Endothelial cell of umbilical vein (primary cell): ENCODE measurements around the gene PPME1. TPM values are rescaled to one million over a fixed set of nuclear protein-coding genes. Genes with fewer than 3 reads are reported as not detected.

ENCODE experiments used
- BruUV-seq: library from RNA; stranded (reverse); fragments of 400-500 nt; replicated peaks from 2 replicates; lab custom pipeline; 2021; lab: Mats Ljungman, UMichigan
- CTCF ChIA-PET: fragments of 300-600, 350-600 bp; sonication (Branson Sonifier 250); formaldehyde crosslinking; loops from one replicate; lab custom pipeline; 2021; ENCODE audit warnings: antibody characterized with exemption, inconsistent platforms; lab: Charles Lee
- POLR2A ChIA-PET: fragments of 300-600, 350-600 bp; sonication (Branson Sonifier 250); formaldehyde crosslinking; loops from one replicate; lab custom pipeline; 2021; ENCODE audit warnings: antibody characterized with exemption, inconsistent platforms; lab: Charles Lee
- DNase-seq: peaks from one replicate; pipeline ENCODE4 v3.0.0-alpha.2; 2011; ENCODE audit warnings: low read depth, low spot score
- FAIRE-seq: peaks from 2 replicates; lab custom pipeline; 2011; peaks lifted over from hg19 to GRCh38; lab: Jason Lieb, UNC
- H2AFZ ChIP-seq: 2 replicates; pipeline ENCODE4 v1.6.0; 2012; ENCODE audit warnings: low read depth, low read length, control low read depth, inconsistent platforms
- H3K27ac ChIP-seq: 2 replicates; pipeline ENCODE4 v1.5.1; 2011; ENCODE audit warnings: low read depth, mild to moderate bottlenecking, control low read depth, low read length, moderate library complexity; ENCODE audit not compliant: insufficient read depth
- H3K27me3 ChIP-seq, 2 experiments: 2 replicates each; pipeline versions ENCODE4 v1.6.0 to v1.6.1; 2011; ENCODE audit warnings: low read length in 2 of 2, mixed read lengths in 1 of 2; ENCODE audit not compliant: control insufficient read depth in 2 of 2, insufficient read depth in 2 of 2
- H3K36me3 ChIP-seq, 2 experiments: 2 replicates in 1 of 2; 3 replicates in 1 of 2; pipeline ENCODE4 v1.5.1; 2011; ENCODE audit warnings: low read length in 2 of 2, mild to moderate bottlenecking in 1 of 2, moderate library complexity in 1 of 2; ENCODE audit not compliant: control insufficient read depth in 2 of 2, insufficient read depth in 2 of 2; ENCODE audit errors: extremely low read depth in 1 of 2
- H3K4me1 ChIP-seq: 3 replicates; pipeline ENCODE4 v1.5.1; 2011; ENCODE audit warnings: mild to moderate bottlenecking, low read length; ENCODE audit not compliant: control insufficient read depth, insufficient read depth; ENCODE audit errors: extremely low read depth
- H3K4me2 ChIP-seq: 2 replicates; pipeline ENCODE4 v1.6.1; 2011; ENCODE audit warnings: low read length, control low read depth, mixed read lengths; ENCODE audit not compliant: insufficient read depth
- H3K4me3 ChIP-seq, 3 experiments: fragments of 200-600 bp in 1 of 3; sonication (generic), shearing (Covaris generic) in 1 of 3; replicated peaks in 1 of 3; 2 replicates each; pipeline ENCODE4 v1.5.1; 2011 to 2016; ENCODE audit warnings: control low read depth in 3 of 3, low read length in 3 of 3, mild to moderate bottlenecking in 2 of 3, inconsistent platforms in 1 of 3, low read depth in 1 of 3, moderate library complexity in 1 of 3; ENCODE audit not compliant: insufficient read depth in 1 of 3
- H3K79me2 ChIP-seq: 2 replicates; pipeline ENCODE4 v1.6.0; 2012; ENCODE audit warnings: low read length, inconsistent platforms; ENCODE audit not compliant: control insufficient read depth, insufficient read depth
- H3K9ac ChIP-seq: replicated peaks from 2 replicates; pipeline ENCODE3; 2011; ENCODE audit warnings: low read length, control low read depth; ENCODE audit not compliant: insufficient read depth; ENCODE audit errors: extremely low read depth
- H3K9me1 ChIP-seq: replicated peaks from 3 replicates; pipeline ENCODE4 v1.6.0; 2011; ENCODE audit warnings: mild to moderate bottlenecking, low read length; ENCODE audit not compliant: control insufficient read depth, insufficient read depth; ENCODE audit errors: extremely low read depth
- H3K9me3 ChIP-seq: replicated peaks from 2 replicates; pipeline ENCODE4 v1.5.1; 2012; ENCODE audit warnings: low read length, inconsistent platforms; ENCODE audit not compliant: control insufficient read depth, insufficient read depth
- H4K20me1 ChIP-seq: replicated peaks from 2 replicates; pipeline ENCODE3; 2011; ENCODE audit warnings: mild to moderate bottlenecking, low read length; ENCODE audit not compliant: control insufficient read depth, insufficient read depth; ENCODE audit errors: extremely low read depth
- CTCF ChIP-seq, 2 donors: IDR thresholded peaks; 1 replicate in 1 of 2; 2 replicates in 1 of 2; pipeline ENCODE4 v1.5.1; 2011; ENCODE audit warnings: low read length in 2 of 2, mild to moderate bottlenecking in 2 of 2, moderate library complexity in 2 of 2, control low read depth in 1 of 2, inconsistent platforms in 1 of 2, low read depth in 1 of 2; ENCODE audit not compliant: insufficient read depth in 1 of 2; ENCODE audit errors: extremely low read depth in 1 of 2
- EZH2 ChIP-seq: IDR thresholded peaks from 2 replicates; pipeline ENCODE4 v1.6.1; 2012; ENCODE audit warnings: borderline replicate concordance, low read depth, mild to moderate bottlenecking, moderate library complexity, low read length, inconsistent platforms; ENCODE audit not compliant: severe bottlenecking
- FOS ChIP-seq: IDR thresholded peaks from 2 replicates; pipeline ENCODE4 v1.6.1; 2011; ENCODE audit warnings: mild to moderate bottlenecking, low read length, moderate library complexity, borderline replicate concordance; ENCODE audit not compliant: insufficient read depth
- GATA2 ChIP-seq: IDR thresholded peaks from 2 replicates; pipeline ENCODE4 v1.7.0; 2011; ENCODE audit warnings: low read depth, mild to moderate bottlenecking, moderate library complexity, mixed read lengths, low read length; ENCODE audit not compliant: insufficient read length, insufficient read depth
- JUN ChIP-seq: IDR thresholded peaks from 2 replicates; pipeline ENCODE4 v1.6.1; 2011; ENCODE audit warnings: borderline replicate concordance, low read depth; ENCODE audit not compliant: insufficient read length, insufficient read depth
- MAX ChIP-seq: IDR thresholded peaks from 2 replicates; pipeline ENCODE4 v1.6.1; 2011; ENCODE audit not compliant: insufficient read depth, insufficient read length
- MYC ChIP-seq: IDR thresholded peaks from one replicate; pipeline ENCODE4 v1.6.1; 2011; ENCODE audit warnings: mild to moderate bottlenecking, low read depth, low read length
- POLR2A ChIP-seq: IDR thresholded peaks from 2 replicates; pipeline ENCODE4 v1.6.1; 2012; ENCODE audit warnings: low read depth, mild to moderate bottlenecking, control low read depth, low read length
- POLR2AphosphoS5 ChIP-seq: IDR thresholded peaks from 2 replicates; pipeline ENCODE4 v1.6.1; 2012; ENCODE audit warnings: low read depth, mild to moderate bottlenecking, control low read depth, low read length, moderate library complexity; ENCODE audit not compliant: insufficient read depth
- dilution Hi-C: fragments of 300-500 bp; cut with MboI; formaldehyde crosslinking; loops from one replicate; pipeline ENCODE4 v1.15.0; 2019; ENCODE audit warnings: low sequenced_read_pairs; ENCODE audit not compliant: extremely low pct_ligation_motif_present
- intact Hi-C: fragments of 100-400 bp; cut with micrococcal nuclease; formaldehyde crosslinking; loops from one replicate; pipeline ENCODE4 v1.10.0; 2022
- polyA plus RNA-seq, 4 experiments: library from polyadenylated mRNA; depleted of rRNA in 3 of 4; stranded (reverse) in 3 of 4; unstranded in 1 of 4; fragments of >200 nt; gene quantifications; 2 replicates each; pipeline versions ENCODE4 v1.2.1 to v1.2.3, GENCODE V29; 2011 to 2012; ENCODE audit warnings: missing spikeins in 1 of 4
- total RNA-seq: library from RNA; stranded (reverse); gene quantifications from 2 replicates; pipeline ENCODE4 v1.2.3, GENCODE V29; 2021

PPME1 gene
- total and polyA plus RNA-seq, 2 donors (not counting 3 experiments of a cell fraction or from before 2014, with no cell fraction given) = 37.2 to 49.9 TPM

GRCh38 chr11:74284466-74284865 is 113.4 kb downstream of the PPME1 start:
- dilution Hi-C loops = no loop called here
- Histone ChIP-seq H3K27ac (no peak overlapping the region), H4K20me1 (no peaks in the 10 kb centered on the region), H3K4me3 (no peak overlapping the region), H3K9me3 (no peaks in the 10 kb centered on the region), H3K4me1 (peaks cover 15% of the 10 kb centered on the region), H3K36me3 (peaks cover 0 to 12% of the 10 kb centered on the region in 2 experiments), H3K27me3 (no peaks in the 10 kb centered on the region), H3K9me1 (no peaks in the 10 kb centered on the region), H3K9ac (no peak overlapping the region), H3K79me2 (no peaks in the 10 kb centered on the region), H2AFZ (no peak overlapping the region), H3K4me2 (no peak overlapping the region)
- no TSS peak for BruUV-seq
- ChIA-PET CTCF (no interaction called here), POLR2A (no interaction called here)
- no peak for TF ChIP-seq MYC
- no peak for TF ChIP-seq POLR2A
- TF ChIP-seq POLR2AphosphoS5 = no peak
- TF ChIP-seq MAX = no peak
- no peak for TF ChIP-seq CTCF (IDR thresholded peaks at IDR 0.05; ENCODE audit: extremely low read depth in 1 of 2, insufficient read depth in 1 of 2, low read depth in 1 of 2, low read length in 2 of 2)
- no peak for TF ChIP-seq GATA2
- no peak for TF ChIP-seq EZH2
- no peak for TF ChIP-seq JUN
- no peak for TF ChIP-seq FOS
- intact Hi-C loops = no loop called here
- no peak for FAIRE-seq
- no peak for DNase-seq
